ENCODE data around the gene FZD4.

Gene FZD4

GRCh38 chr11:86906198-86906597, 49.0 kb downstream of the FZD4 start:
- DNase-seq (ENCODE audit: low read depth): no peak

DNA sequence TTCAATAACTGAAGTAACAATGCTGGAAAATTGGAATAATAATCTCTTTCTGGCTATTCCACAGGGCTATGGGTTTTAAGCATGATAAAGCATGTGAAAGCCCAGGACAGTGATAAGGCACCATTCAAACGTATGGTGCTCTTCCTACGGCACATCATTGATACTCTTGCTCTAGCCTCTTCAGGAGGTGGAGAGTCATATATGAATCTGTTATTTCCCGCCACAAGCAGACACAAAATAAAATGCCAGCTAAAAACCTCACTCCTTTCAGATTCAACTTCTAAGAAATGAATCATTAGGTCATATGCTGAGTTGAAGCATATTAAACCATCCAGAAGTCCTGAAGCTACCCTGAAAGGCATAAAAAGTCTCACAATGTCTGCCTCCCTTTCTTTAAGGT, 49.9 kb downstream of the FZD4 start:
- DNase-seq (ENCODE audit: low read depth): no peak

DNA sequence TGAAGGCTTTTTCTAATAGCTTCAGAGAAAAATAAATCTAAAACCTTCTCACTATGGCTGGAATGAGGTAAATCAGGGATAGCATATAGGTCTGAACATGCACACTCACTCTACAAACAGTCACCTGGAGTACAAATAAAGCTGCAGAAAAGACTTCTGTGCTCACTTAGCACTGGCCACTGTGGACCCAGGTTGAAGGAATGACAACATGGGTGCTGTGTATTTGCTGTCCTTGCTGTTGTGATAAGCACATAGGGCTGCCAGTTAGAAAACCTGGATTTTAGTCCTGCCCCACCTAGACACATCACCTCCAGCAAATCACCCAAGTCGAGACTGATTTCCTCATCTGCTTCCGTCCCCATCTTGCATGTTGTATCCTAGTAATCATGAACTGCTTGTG, 51.2 kb downstream of the FZD4 start:
- DNase-seq (ENCODE audit: low read depth): no peak

- no peak for DNase-seq (ENCODE audit: low read depth)
Measured at GRCh38 chr11:86902345-86902744, 52.9 kb downstream of the FZD4 start.

DNA sequence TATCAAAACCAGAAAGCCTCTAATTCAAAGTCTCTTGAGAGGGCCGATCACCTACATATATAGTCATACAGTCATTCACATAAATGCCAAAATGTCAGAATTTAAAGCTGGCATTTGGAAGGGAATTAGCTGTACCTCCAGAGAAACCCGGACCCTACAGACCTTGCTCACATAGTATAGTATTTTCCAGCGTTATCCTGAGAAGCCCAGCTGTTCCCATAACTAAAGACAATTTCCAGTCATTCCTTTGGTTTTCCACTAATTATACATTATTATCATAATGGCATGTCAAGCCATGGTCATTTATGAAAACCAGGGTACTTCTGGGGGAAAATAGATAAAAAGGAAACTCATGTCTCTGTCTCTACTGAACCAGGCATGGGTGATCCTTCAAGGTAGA, 53.6 kb downstream of the FZD4 start:
- DNase-seq (ENCODE audit: low read depth): no peak

DNA sequence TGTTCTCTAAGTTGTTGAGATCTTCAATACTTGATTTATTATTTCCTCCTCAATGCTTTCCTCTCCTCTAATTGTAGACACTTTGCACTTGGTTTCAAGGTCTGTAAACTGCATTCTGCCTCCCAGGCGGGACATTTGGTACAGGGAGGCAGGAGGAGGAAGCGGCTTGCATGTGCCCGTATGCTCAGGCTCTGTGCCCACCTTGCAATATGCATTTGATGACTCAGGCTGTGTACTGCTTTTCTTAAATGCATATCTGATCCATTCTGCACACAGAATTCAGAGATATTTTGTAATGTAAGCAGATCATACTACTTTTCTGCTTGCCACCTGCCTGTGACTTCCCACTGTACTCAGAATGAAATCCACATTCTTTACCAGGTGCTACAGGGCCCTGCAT, 55.0 kb downstream of the FZD4 start:
- no peak for DNase-seq (ENCODE audit: low read depth)

DNA sequence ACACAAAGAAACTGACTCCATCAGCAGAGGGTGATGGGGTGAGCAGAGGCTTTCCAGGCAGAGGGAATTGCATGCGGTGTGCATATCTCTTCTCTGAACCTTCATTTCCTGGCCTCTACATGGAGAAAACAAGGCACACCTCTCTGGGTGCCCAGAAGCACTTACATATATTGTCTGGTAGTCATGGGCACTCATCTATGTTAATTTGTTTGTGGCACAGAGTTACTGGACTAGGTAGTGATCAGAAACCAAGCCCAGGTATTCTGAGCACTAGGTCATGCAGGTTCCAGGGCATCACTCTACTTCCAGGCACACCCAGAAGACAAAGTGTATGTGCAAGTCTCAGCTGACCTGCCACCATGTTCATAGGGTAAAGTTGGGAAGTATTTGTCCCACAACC, 56.5 kb downstream of the FZD4 start:
- DNase-seq (ENCODE audit: low read depth): no peak

- no peak for DNase-seq (ENCODE audit: low read depth)
Measured at GRCh38 chr11:86896441-86896841, 58.8 kb downstream of the FZD4 start.
